IMR-90 (cell line): ENCODE data around the gene ZC2HC1C. TPM values are rescaled to one million over a fixed set of nuclear protein-coding genes. Genes with fewer than 3 reads are reported as not detected.

Experiments used
- ATAC-seq: fragments of 200-7000 bp; cut with Tn5 transposase; 2 replicates; pipeline ENCODE4 v1.9.1; 2020; ENCODE audit warnings: low read depth, mild to moderate bottlenecking, moderate library complexity
- BruUV-seq: library from RNA; stranded (reverse); fragments of 400-500 nt; replicated peaks from 2 replicates; lab custom pipeline; 2021; lab: Mats Ljungman, UMichigan
- CTCF ChIA-PET: fragments of 300-600 bp; formaldehyde crosslinking; extraction: SDS; loops from one replicate; lab custom pipeline; 2021; ENCODE audit warnings: antibody characterized with exemption; lab: Yijun Ruan, JAX
- POLR2A ChIA-PET: fragments of 300-600 bp; sonication (Branson Sonifier 250); formaldehyde crosslinking; loops from one replicate; lab custom pipeline; 2022; ENCODE audit warnings: antibody characterized with exemption; ENCODE audit not compliant: unreplicated experiment; lab: Charles Lee
- DNase-seq: peaks from one replicate; pipeline ENCODE4 v3.0.0; 2013
- H2AFZ ChIP-seq: replicated peaks from 2 replicates; pipeline ENCODE3; 2013; ENCODE audit warnings: low read length, mild to moderate bottlenecking; ENCODE audit not compliant: poor library complexity
- H2AK5ac ChIP-seq: 2 replicates; pipeline ENCODE4 v1.6.1; 2013; ENCODE audit warnings: low read depth, low read length, inconsistent platforms
- H2AK9ac ChIP-seq: replicated peaks from 2 replicates; pipeline ENCODE3; 2013; ENCODE audit warnings: mild to moderate bottlenecking, low read depth, low read length, moderate library complexity; ENCODE audit not compliant: poor library complexity
- H2BK120ac ChIP-seq: 2 replicates; pipeline ENCODE4 v1.6.1; 2013; ENCODE audit warnings: low read depth, low read length, inconsistent platforms
- H2BK15ac ChIP-seq: 3 replicates; pipeline ENCODE4 v1.6.1; 2013; ENCODE audit warnings: low read depth, low read length, inconsistent platforms
- H2BK20ac ChIP-seq: 2 replicates; pipeline ENCODE4 v1.6.1; 2013; ENCODE audit warnings: low read depth, mild to moderate bottlenecking, inconsistent platforms, low read length, moderate library complexity
- H2BK5ac ChIP-seq: 2 replicates; pipeline ENCODE4 v1.6.1; 2013; ENCODE audit warnings: mild to moderate bottlenecking, low read depth, low read length, inconsistent platforms; ENCODE audit not compliant: poor library complexity, severe bottlenecking
- H3K14ac ChIP-seq: replicated peaks from 2 replicates; pipeline ENCODE4 v1.6.1; 2013; ENCODE audit warnings: low read depth, low read length, inconsistent platforms
- H3K18ac ChIP-seq: 2 replicates; pipeline ENCODE4 v1.6.1; 2013; ENCODE audit warnings: low read depth, low read length, control low read depth
- H3K23ac ChIP-seq: 2 replicates; pipeline ENCODE4 v1.6.1; 2013; ENCODE audit warnings: low read depth, low read length, inconsistent platforms
- H3K27ac ChIP-seq: 2 replicates; pipeline ENCODE4 v1.5.1; 2013; ENCODE audit warnings: mild to moderate bottlenecking, control low read depth, low read length; ENCODE audit not compliant: insufficient read depth
- H3K27me3 ChIP-seq: 2 replicates; pipeline ENCODE4 v1.6.1; 2013; ENCODE audit warnings: low read length; ENCODE audit not compliant: control insufficient read depth, insufficient read depth
- H3K36me3 ChIP-seq: 2 replicates; pipeline ENCODE4 v1.6.1; 2013; ENCODE audit warnings: low read length, mixed read lengths; ENCODE audit not compliant: control insufficient read depth, insufficient read depth
- H3K4ac ChIP-seq: 2 replicates; pipeline ENCODE4 v1.6.1; 2013; ENCODE audit warnings: low read depth, low read length, inconsistent platforms
- H3K4me1 ChIP-seq: 2 replicates; pipeline ENCODE4 v1.6.1; 2013; ENCODE audit warnings: low read length, mixed read lengths; ENCODE audit not compliant: control insufficient read depth, insufficient read depth
- H3K4me2 ChIP-seq: 2 replicates; pipeline ENCODE4 v1.6.1; 2013; ENCODE audit warnings: low read depth, mild to moderate bottlenecking, control low read depth, low read length, moderate library complexity
- H3K4me3 ChIP-seq: 2 replicates; pipeline ENCODE4 v1.5.1; 2013; ENCODE audit warnings: low read depth, mild to moderate bottlenecking, control low read depth, low read length, moderate library complexity; ENCODE audit not compliant: insufficient read depth
- H3K56ac ChIP-seq: 2 replicates; pipeline ENCODE4 v1.6.1; 2013; ENCODE audit warnings: low read length, inconsistent platforms; ENCODE audit not compliant: insufficient read depth; ENCODE audit errors: extremely low read depth
- H3K79me1 ChIP-seq, 2 experiments: 2 replicates each; pipeline ENCODE4 v1.6.1; 2013; ENCODE audit warnings: low read length in 2 of 2, inconsistent platforms in 1 of 2, low read depth in 1 of 2
- H3K9ac ChIP-seq: 2 replicates; pipeline ENCODE4 v1.6.1; 2013; ENCODE audit warnings: low read depth, low read length, control low read depth
- H3K9me1 ChIP-seq: 2 replicates; pipeline ENCODE4 v1.6.1; 2013; ENCODE audit warnings: low read length, inconsistent platforms; ENCODE audit not compliant: insufficient read depth
- H3K9me3 ChIP-seq: 2 replicates; pipeline ENCODE4 v1.6.1; 2013; ENCODE audit warnings: low read length; ENCODE audit not compliant: control insufficient read depth, insufficient read depth
- H4K20me1 ChIP-seq: 2 replicates; pipeline ENCODE4 v1.6.1; 2013; ENCODE audit warnings: low read length, inconsistent platforms; ENCODE audit not compliant: insufficient read depth
- H4K5ac ChIP-seq: 2 replicates; pipeline ENCODE4 v1.6.1; 2013; ENCODE audit warnings: mild to moderate bottlenecking, low read depth, low read length, control low read depth
- H4K8ac ChIP-seq, 2 experiments: 2 replicates each; pipeline ENCODE4 v1.6.1; 2013; ENCODE audit warnings: low read depth in 2 of 2, low read length in 2 of 2, control low read depth in 1 of 2, inconsistent platforms in 1 of 2
- H4K91ac ChIP-seq: 2 replicates; pipeline ENCODE4 v1.6.1; 2013; ENCODE audit warnings: low read depth, low read length, inconsistent platforms; ENCODE audit not compliant: insufficient read depth
- RFX5 ChIP-seq: IDR thresholded peaks from 2 replicates; pipeline ENCODE4 v1.8.0; 2012; ENCODE audit warnings: low read depth, mild to moderate bottlenecking, low read length, moderate library complexity
- WGBS, 2 experiments: methylation state at CpG; one replicate each; pipeline versions ENCODE4 v1.1.5 to v1.1.7; 2013; ENCODE audit warnings: missing lambda C conversion rate in 2 of 2; ENCODE audit not compliant: insufficient read length in 1 of 2; ENCODE audit errors: extremely low coverage in 2 of 2; 5-methylcytosine and 5-hydroxymethylcytosine counted together
- dilution Hi-C: fragments of 300-500 bp; cut with HindIII; formaldehyde crosslinking; loops from one replicate; pipeline ENCODE4 v1.14.3; 2018; ENCODE audit warnings: low sequenced_read_pairs; ENCODE audit not compliant: unreplicated experiment
- in situ Hi-C: fragments of 300-500 bp; cut with MboI; formaldehyde crosslinking; loops from 3 replicates; pipeline ENCODE4 v1.14.3; 2019; ENCODE audit warnings: low sequenced_read_pairs, inconsistent platforms, mixed read lengths
- intact Hi-C: fragments of 100-400 bp; cut with micrococcal nuclease; formaldehyde crosslinking; loops from 2 replicates; pipeline ENCODE4 v1.10.0; 2022
- polyA plus RNA-seq, 3 experiments: library from polyadenylated mRNA; depleted of rRNA; stranded (reverse); fragments of >200 nt; gene quantifications; 2 replicates each; pipeline ENCODE4 v1.2.3, GENCODE V29; 2012; ENCODE audit warnings: low replicate concordance in 1 of 3
- total RNA-seq: library from RNA; depleted of rRNA; stranded (reverse); fragments of >200 nt; gene quantifications from 2 replicates; pipeline ENCODE4 v1.2.3, GENCODE V29; 2012

Gene ZC2HC1C
- total and polyA plus RNA-seq, 2 of the 4 experiments (the other 2 are of a cell fraction): 0.15 to 0.54 TPM

DNA sequence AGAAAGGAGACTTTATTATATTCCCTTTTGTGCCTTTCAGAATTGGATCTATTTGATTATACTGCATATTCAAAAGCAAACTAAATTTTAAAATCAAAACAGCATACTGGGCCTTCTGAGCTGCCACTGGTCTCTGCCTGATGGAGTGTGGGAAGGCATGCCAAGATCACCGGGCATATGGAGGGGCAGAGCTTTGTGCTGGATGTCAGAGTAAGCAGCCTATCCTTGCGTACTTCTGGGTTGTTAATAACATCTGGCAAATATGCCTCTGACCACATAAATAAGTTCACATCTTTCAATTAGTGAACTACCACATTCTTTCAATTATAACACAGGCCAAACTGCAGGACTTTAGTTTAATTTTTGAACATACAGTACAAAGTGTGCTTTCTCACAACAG lies 36.5 kb upstream of the ZC2HC1C start:
- Histone ChIP-seq H3K4ac (no peak overlapping the region), H3K9ac (no peak overlapping the region), H3K56ac (no peak overlapping the region), H2AFZ (no peak overlapping the region), H3K9me3 (no peaks in the 10 kb centered on the region), H2BK120ac (no peak overlapping the region), H3K23ac (no peak overlapping the region), H4K5ac (no peak overlapping the region), H2AK5ac (no peak overlapping the region), H3K9me1 (no peaks in the 10 kb centered on the region), H3K18ac (no peak overlapping the region), H2BK15ac (no peak overlapping the region), H2BK20ac (no peak overlapping the region), H3K14ac (no peak overlapping the region), H3K36me3 (peaks cover 9% of the 10 kb centered on the region; the same call in 1 of the 2 replicates), H3K4me2 (no peak overlapping the region), H2BK5ac (no peak overlapping the region), H3K27ac (no peak overlapping the region), H4K8ac (no peak overlapping the region), H2AK9ac (no peak overlapping the region), H4K20me1 (no peaks in the 10 kb centered on the region), H3K79me1 (no peaks in the 10 kb centered on the region), H3K27me3 (no peaks in the 10 kb centered on the region), H3K4me1 (no peaks in the 10 kb centered on the region), H3K4me3 (no peak overlapping the region), H4K91ac (no peak overlapping the region)
- BruUV-seq: no TSS peak
- DNase-seq: no peak
- WGBS, 2 experiments: no CpG with 5 or more reads among the region's 2 CpGs
- no peak for ATAC-seq
- in situ Hi-C loops: no loop called here
- POLR2A ChIA-PET: no interaction called here
- intact Hi-C loops: no loop called here
- dilution Hi-C loops: no loop called here
- TF ChIP-seq RFX5: no peak
- CTCF ChIA-PET: interaction anchor here (1.4 kb wide), 1 partner anchor 86 kb away, joined by 3 read pairs; no protein-coding TSS in a partner anchor
